ENCODE results near the gene IL13.

DNA sequence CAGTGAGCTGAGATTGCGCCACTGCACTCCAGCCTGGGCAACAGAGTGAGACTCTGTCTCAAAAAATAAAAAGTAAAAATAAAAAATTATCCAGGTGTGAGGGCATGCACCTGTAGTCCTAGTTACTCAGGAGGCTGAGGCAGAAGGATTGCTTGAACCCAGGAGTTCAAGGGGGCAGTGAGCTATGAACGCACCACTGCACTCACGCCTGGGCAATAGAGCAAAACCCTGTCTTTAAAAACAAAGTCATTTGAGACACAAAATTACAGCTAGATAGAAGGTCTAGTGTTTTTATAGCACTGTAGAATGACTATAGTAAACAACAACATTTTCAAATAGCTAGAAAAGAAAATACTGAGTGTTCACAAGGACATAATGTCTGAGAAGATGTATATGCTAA lies 32.2 kb downstream of the IL13 start:
- TF ChIP-seq CTCF (optimal IDR thresholded peaks at IDR 0.05 in 1 of 3, IDR thresholded peaks at IDR 0.05 in 1 of 3, conservative IDR thresholded peaks at IDR 0.05 in 1 of 3; ENCODE audit: extremely low read depth in 1 of 3, insufficient read depth in 2 of 3, low read length in 3 of 3) (no peak), EZH2 (IDR thresholded peaks at IDR 0.05; ENCODE audit: low read length) (no peak)

Data from keratinocyte (primary cell).